GM12891 (cell line): ENCODE results near the gene COL1A1.
A peak's percentile ranks its signal among the peaks of the same experiment; 100 is the strongest.

Source experiments
- DNase-seq: peaks from one replicate; pipeline ENCODE4 v3.0.0; 2011; ENCODE audit warnings: low spot score; ENCODE audit not compliant: insufficient read length
- FAIRE-seq: peaks from 2 replicates; lab custom pipeline; 2011; peaks lifted over from hg19 to GRCh38; lab: Jason Lieb, UNC
- PAX5 ChIP-seq: IDR thresholded peaks from 2 replicates; pipeline ENCODE4 v1.6.1; 2011; ENCODE audit warnings: low read length, moderate library complexity, mild to moderate bottlenecking; ENCODE audit not compliant: insufficient read depth, severe bottlenecking
- POLR2A ChIP-seq: IDR thresholded peaks from 2 replicates; pipeline ENCODE4 v1.6.1; 2011; ENCODE audit warnings: low read depth, low read length, control low read depth
- POLR2AphosphoS5 ChIP-seq: IDR thresholded peaks from 2 replicates; pipeline ENCODE4 v1.6.1; 2011; ENCODE audit warnings: low read depth, low read length, control low read depth
- POU2F2 ChIP-seq: IDR thresholded peaks from 2 replicates; pipeline ENCODE4 v1.6.1; 2011; ENCODE audit warnings: low read depth, mild to moderate bottlenecking, control low read depth, low read length, moderate library complexity
- SPI1 ChIP-seq: IDR thresholded peaks from 2 replicates; pipeline ENCODE4 v1.6.1; 2011; ENCODE audit warnings: low read depth, low read length, control low read depth
- TAF1 ChIP-seq: IDR thresholded peaks from 2 replicates; pipeline ENCODE4 v1.6.1; 2011; ENCODE audit warnings: low read depth, low read length, control low read depth

The COL1A1 gene

GRCh38 chr17:50180620-50181019 is 20.8 kb downstream of the COL1A1 start:
- FAIRE-seq (no peak), DNase-seq (no peak)
- TF ChIP-seq SPI1 = no peak

GRCh38 chr17:50180111-50180510 is 21.3 kb downstream of the COL1A1 start:
- DNase-seq (no peak), FAIRE-seq (no peak)
- TF ChIP-seq POLR2AphosphoS5 (no peak), PAX5 (no peak), POLR2A (no peak), TAF1 (no peak), POU2F2 (no peak), SPI1 (no peak)

DNA sequence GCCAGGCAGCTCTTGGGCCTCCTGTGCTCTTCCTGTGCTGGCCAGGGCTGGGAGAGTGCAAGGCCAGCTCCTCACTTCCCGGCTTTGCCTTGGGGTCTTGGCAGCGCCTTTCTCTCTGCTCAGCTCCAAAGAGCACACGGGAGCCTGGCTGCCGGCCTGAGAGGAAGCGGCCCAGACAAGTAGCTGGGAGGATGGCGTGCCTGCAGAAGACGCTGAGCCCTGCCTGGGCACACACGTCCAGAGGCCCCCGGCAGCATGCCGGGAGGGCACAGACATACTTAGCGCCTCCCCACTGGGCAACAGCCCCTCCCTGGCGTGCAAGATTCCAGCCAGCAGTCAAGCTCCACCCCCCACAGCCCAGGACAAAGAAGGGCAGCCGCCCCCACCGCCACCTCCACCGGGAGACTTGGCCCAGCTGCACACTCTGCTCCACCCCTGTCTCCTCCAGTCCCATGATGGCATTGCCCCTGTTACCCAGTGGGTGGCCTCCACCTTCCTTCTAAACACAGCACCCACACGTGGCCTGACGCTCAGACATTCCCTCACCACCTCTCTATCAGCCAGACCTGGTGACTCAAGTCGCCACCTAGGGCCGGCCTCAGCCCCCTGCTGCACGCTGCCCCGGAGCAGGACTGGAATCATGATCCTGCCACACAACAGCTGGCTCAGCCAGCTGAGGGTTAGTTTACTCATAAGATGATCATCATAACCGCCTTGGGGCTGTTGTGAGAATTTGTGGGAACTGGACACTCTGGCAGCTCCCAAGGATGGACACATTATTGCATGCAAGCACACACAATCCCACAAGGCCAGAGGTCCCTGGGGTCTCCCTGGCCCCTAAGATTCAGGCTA is 23.2 kb downstream of the COL1A1 start:
- DNase-seq (peak; percentile 68), FAIRE-seq (peak; percentile 84)
- TF ChIP-seq POU2F2 (no peak), PAX5 (no peak), TAF1 (no peak), POLR2A (no peak), POLR2AphosphoS5 (no peak), SPI1 (no peak)

GRCh38 chr17:50177476-50177875 is 24.0 kb downstream of the COL1A1 start:
- DNase-seq (no peak), FAIRE-seq (no peak)
- no peak for TF ChIP-seq POLR2AphosphoS5
- no peak for TF ChIP-seq PAX5
- TF ChIP-seq TAF1 = no peak
- TF ChIP-seq POU2F2 = no peak
- no peak for TF ChIP-seq POLR2A
- TF ChIP-seq SPI1 = no peak

DNA sequence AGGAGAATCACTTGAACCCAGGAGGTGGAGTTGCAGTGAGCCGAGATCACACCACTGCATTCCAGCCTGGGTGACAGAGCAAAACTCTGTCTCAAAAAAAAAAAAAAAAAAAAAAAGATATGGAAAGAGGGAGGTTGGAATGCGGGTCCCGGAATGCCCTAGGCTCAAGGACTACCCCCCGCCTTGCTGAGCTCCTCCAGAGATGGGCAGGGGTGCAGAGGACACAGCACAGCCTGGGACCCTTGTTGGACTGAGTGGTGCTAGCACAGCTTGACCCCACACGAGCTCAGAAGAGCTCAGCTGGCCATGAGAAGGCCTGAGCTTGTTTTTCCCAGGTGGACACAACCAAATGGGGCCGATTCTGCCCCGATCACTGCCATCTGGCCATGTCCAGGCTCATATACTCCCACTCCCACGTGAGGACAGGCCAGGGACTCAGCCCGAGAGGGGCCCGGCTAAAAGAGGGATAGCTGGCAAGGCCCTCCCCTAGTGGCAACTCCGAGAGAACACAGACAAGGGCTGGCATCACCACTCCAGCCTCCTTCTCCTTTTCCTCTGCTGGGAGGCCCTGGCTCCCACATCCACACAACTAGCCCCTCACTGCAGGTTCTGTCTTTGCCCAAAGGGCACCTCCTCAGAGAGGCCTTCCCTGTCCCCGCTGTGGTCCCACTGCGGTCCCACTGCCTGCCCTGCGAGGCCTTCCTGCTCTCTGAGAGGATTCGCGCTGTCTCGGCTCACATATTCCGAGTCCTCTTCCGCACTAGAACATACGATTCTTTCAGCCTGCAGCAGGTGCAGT is 24.7 kb downstream of the COL1A1 start:
- TF ChIP-seq POLR2AphosphoS5 (no peak), POLR2A (no peak), PAX5 (no peak), SPI1 (no peak), TAF1 (no peak), POU2F2 (no peak)
- no peak for DNase-seq
- no peak for FAIRE-seq

- TF ChIP-seq POLR2AphosphoS5 (no peak), POU2F2 (no peak), TAF1 (no peak), SPI1 (no peak)
- no peak for DNase-seq
- no peak for FAIRE-seq
Measured at GRCh38 chr17:50175035-50175807, 26.2 kb downstream of the COL1A1 start.

- no peak for DNase-seq
- no peak for TF ChIP-seq SPI1
- FAIRE-seq = peak; percentile 23
Measured at GRCh38 chr17:50174444-50174843, 27.0 kb downstream of the COL1A1 start.

GRCh38 chr17:50173335-50173941 is 28.0 kb downstream of the COL1A1 start:
- DNase-seq = no peak
- TF ChIP-seq SPI1 (no peak), POLR2A (no peak), PAX5 (no peak), POU2F2 (no peak), TAF1 (no peak), POLR2AphosphoS5 (no peak)
- no peak for FAIRE-seq

GRCh38 chr17:50172936-50173334 is 28.5 kb downstream of the COL1A1 start:
- FAIRE-seq (no peak), DNase-seq (no peak)
- no peak for TF ChIP-seq SPI1
- TF ChIP-seq TAF1 = no peak
